Bronchial epithelial cell (primary cell): ENCODE data around the gene KDM1A. TPM values are rescaled to one million over a fixed set of nuclear protein-coding genes. Genes with fewer than 3 reads are reported as not detected.

Experiments used
- DNase-seq: peaks from one replicate; pipeline ENCODE4 v3.0.0-alpha.2; 2010; ENCODE audit warnings: low read depth
- FAIRE-seq: peaks from 2 replicates; lab custom pipeline; 2011; peaks lifted over from hg19 to GRCh38; lab: Jason Lieb, UNC
- H3K27me3 ChIP-seq: 2 replicates; pipeline ENCODE4 v1.5.1; 2011; ENCODE audit warnings: low read length; ENCODE audit not compliant: control insufficient read depth, insufficient read depth
- H3K36me3 ChIP-seq: 2 replicates; pipeline ENCODE4 v1.5.1; 2011; ENCODE audit warnings: low read length; ENCODE audit not compliant: control insufficient read depth, insufficient read depth
- H3K4me3 ChIP-seq: 2 replicates; pipeline ENCODE4 v1.5.1; 2011; ENCODE audit warnings: mild to moderate bottlenecking, low read depth, low read length, control low read depth
- total RNA-seq: library from RNA; depleted of rRNA; stranded (reverse); fragments of >200 nt; gene quantifications from 2 replicates; pipeline ENCODE4 v1.2.1, GENCODE V29; 2014
- TF ChIP-seq, protein P1 (sequence below): IDR thresholded peaks from 2 replicates; pipeline ENCODE4 v1.5.1; 2011; ENCODE audit warnings: mild to moderate bottlenecking, moderate library complexity, low read length, control low read depth, inconsistent platforms; ENCODE audit not compliant: insufficient read depth, severe bottlenecking

The KDM1A gene
- total RNA-seq, 1 donor from 2014 or later: 71.1 TPM

DNA sequence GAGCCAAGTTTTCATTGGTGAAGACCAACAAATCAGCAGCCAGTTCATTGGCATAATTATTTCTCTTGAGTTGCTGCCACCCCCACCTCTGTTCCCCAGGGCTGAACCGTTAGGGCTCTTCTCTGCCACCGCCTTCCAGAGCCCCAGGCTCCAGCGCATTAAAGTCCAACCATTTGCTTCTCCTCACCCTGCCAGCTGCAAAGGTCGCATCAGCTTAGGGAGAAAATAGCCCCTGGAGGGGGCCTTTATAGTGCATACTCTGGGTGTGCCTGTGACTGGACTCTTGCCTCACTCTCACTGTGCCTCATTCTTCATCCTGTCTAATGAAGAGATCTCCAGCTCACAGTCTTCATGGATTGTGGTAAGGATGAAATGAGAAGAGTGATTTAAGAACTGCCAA is 50.4 kb downstream of the KDM1A start:
- DNase-seq (no peak), FAIRE-seq (no peak)
- Histone ChIP-seq H3K27me3 (no peaks in the 10 kb centered on the region), H3K4me3 (no peak overlapping the region), H3K36me3 (peaks cover 13% of the 10 kb centered on the region)
- TF ChIP-seq, protein P1, sequence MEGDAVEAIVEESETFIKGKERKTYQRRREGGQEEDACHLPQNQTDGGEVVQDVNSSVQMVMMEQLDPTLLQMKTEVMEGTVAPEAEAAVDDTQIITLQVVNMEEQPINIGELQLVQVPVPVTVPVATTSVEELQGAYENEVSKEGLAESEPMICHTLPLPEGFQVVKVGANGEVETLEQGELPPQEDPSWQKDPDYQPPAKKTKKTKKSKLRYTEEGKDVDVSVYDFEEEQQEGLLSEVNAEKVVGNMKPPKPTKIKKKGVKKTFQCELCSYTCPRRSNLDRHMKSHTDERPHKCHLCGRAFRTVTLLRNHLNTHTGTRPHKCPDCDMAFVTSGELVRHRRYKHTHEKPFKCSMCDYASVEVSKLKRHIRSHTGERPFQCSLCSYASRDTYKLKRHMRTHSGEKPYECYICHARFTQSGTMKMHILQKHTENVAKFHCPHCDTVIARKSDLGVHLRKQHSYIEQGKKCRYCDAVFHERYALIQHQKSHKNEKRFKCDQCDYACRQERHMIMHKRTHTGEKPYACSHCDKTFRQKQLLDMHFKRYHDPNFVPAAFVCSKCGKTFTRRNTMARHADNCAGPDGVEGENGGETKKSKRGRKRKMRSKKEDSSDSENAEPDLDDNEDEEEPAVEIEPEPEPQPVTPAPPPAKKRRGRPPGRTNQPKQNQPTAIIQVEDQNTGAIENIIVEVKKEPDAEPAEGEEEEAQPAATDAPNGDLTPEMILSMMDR: no peak

DNA sequence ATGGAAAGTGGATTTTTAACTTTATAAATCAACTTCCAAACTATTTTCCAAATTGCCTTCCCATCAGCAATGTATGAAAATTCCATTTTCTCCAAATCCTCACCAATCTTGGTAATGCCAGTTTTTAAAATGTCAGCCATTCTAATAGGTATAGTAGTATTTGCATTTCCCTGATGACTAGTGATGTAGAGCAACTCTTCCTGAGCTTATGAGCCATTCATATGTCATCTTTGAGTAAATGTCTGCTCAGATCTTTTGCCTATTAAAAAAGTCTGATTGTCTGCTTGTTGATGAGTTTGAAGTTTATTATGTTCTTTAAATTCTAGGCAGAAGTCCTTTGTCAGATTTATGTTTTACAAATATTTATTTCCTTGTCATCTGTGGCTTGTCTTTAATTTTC is 54.7 kb downstream of the KDM1A start:
- peaks cover 11% of the 10 kb centered on the region for H3K36me3 ChIP-seq
- H3K4me3 ChIP-seq: no peak overlapping the region
- FAIRE-seq: no peak
- peak; percentile 65 for DNase-seq
- TF ChIP-seq, protein P1: no peak
- H3K27me3 ChIP-seq: no peaks in the 10 kb centered on the region

DNA sequence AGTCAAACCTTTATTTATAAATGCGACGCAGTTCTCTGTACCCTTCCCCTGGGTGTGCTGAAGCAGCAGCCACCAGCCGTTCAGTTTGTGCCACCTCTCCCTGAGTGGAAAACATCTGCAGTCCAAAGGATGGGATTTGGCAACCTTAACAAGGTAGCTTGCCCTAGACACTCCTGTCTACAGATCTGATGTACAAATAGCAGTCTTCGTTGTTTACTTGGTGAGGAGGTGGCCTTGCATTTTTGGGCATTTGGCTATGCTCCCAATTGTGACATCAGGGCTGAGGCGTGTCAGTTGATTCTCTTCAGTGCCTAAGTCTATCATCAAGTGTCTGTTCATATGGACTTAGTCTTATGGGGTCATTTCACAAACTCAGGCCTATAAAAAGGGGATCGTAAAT is 59.8 kb downstream of the KDM1A start:
- Histone ChIP-seq H3K4me3 (no peak overlapping the region), H3K27me3 (no peaks in the 10 kb centered on the region), H3K36me3 (peaks cover 9% of the 10 kb centered on the region)
- FAIRE-seq (no peak), DNase-seq (no peak)
- TF ChIP-seq, protein P1: no peak

DNA sequence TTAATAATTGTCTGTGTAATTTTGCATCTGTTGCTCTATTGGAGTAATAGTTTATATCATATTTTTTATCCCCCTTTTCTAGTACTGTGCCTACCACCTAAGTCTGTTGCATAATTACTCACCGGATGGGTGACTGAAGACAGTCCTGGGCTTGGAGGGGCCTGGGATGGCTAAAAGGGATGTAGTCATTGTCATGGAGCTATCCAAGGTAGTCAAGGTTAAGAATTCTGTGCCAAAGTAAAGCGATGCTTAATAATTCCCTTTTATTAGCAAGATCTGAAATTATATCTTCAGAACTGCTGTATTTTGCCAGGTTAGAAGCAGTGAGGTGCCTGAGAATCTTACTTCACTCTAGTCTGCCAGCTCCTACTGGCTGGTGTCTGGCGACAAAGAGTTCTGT is 61.6 kb downstream of the KDM1A start:
- no peak overlapping the region for H3K4me3 ChIP-seq
- TF ChIP-seq, protein P1: no peak
- H3K36me3 ChIP-seq: peaks cover 12% of the 10 kb centered on the region

DNA sequence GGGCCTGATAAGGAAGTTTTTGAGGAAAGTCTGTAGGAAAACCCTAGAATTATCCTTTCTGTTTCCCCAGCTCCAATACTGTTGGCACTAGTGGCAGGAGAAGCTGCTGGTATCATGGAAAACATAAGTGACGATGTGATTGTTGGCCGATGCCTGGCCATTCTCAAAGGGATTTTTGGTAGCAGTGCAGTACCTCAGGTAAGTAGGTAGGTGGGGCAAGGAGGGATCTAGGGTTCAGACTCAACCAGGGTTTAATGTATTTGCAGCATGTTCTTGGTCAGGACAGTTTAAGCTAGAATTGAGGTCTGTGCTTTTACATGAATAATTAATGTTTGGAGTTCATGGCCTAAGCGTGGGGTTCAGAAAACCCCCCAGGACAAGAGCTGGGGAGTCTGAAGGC is 62.1 kb downstream of the KDM1A start:
- Histone ChIP-seq H3K27me3 (no peaks in the 10 kb centered on the region), H3K4me3 (no peak overlapping the region), H3K36me3 (peaks cover 13% of the 10 kb centered on the region)
- DNase-seq (no peak), FAIRE-seq (no peak)
- TF ChIP-seq, protein P1: peak; percentile 48

More for the DNA sequence above, 61.6 kb downstream of the KDM1A start:
- FAIRE-seq (no peak), DNase-seq (no peak)
- no peaks in the 10 kb centered on the region for H3K27me3 ChIP-seq
